ENCODE results near the gene TEDC2.
A peak's percentile ranks its signal among the peaks of the same experiment; 100 is the strongest.
"Not testable (repeated sequence)": the region's sequence is repeated elsewhere in the genome, so short reads cannot be mapped to it uniquely, and the experiment has no call there.

TEDC2 gene

GRCh38 chr16:2478279-2478678 is 18.4 kb downstream of the TEDC2 start:
- no peak for DNase-seq

DNA sequence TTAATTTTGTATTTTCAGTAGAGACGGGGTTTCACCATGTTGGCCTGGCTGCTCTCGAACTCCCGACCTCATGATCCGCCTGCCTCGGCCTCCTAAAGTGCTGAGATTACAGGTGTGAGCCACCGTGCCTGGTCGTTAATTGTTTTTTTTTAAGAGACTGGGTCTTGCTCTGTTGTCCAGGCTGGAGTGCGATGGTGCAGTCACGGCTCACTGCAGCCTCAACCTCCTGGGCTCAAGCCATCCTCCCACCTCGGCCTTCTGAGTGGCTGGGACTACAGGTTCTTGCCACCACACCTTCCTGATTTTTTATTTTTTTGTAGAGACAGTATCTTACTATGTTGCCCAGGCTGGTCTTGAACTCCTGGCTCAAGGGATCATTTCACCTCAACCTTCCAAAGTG is 20.1 kb downstream of the TEDC2 start:
- DNase-seq = not testable (repeated sequence)

DNA sequence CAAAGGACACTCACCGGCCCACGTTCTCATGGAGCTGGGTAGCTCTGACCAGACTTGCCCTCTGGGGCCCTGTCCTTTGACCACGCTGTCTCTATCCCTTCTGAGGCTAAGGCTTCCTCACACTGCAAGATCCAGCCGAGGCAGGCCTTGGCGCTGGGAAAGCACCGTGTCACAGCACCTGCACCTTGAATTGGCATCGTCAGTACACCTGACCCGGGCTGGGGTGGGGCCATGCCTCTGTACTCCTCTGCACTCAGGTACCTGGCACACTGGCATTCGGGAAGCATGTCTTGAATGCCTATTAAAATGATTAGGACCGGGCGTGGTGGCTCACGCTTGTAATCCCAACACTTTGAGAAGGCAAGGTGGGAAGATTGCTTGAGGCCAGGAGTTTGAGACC is 21.0 kb downstream of the TEDC2 start:
- DNase-seq = no peak

DNA sequence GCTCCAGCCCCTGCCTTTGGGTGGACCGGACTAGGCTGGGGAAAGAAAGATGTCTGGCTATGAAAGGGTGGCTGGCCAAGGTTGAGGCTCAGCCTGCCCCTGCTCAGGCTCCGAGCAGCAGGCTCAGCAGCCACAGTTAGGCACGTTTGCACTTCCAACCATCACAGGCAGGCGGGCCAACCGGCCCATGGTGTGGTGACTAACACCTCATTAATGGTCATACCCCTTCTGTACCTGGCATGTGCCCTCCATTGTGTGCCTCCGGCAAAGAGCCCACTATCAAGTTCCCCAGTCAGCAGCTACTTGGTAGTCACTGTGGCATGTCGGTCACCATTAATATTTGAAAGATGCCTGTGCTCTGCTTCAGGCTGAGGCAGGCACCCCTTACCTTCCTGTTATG is 21.8 kb downstream of the TEDC2 start:
- DNase-seq = no peak

DNA sequence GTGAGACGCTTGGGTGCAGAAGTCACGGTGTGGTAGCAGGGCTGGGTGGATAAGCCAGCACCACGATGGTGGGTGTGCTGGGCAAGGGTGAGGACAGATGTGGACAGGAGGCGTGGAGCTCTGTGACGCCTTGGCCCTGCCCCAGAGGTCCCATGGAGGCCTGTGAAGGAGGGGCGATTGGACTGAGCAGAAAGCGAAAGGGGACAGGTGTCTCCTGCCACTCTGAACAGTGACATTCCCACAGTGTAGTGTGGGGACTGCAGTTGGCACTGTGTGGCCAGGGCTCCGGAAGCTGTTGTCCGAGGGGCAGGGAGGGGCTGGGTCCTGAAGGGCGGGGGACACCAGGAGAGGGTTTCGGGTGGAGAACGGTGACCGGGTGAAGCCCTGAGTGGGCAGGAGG is 22.3 kb downstream of the TEDC2 start:
- DNase-seq = no peak

- no peak for DNase-seq
These were observed 23.0 kb downstream of the TEDC2 start for GRCh38 chr16:2482708-2483534.

GRCh38 chr16:2483939-2484897 is 24.3 kb downstream of the TEDC2 start:
- DNase-seq = no peak

- no peak for DNase-seq
These were observed 25.1 kb downstream of the TEDC2 start for GRCh38 chr16:2484898-2485508.

GRCh38 chr16:2485811-2486507 is 26.1 kb downstream of the TEDC2 start:
- no peak for DNase-seq

DNA sequence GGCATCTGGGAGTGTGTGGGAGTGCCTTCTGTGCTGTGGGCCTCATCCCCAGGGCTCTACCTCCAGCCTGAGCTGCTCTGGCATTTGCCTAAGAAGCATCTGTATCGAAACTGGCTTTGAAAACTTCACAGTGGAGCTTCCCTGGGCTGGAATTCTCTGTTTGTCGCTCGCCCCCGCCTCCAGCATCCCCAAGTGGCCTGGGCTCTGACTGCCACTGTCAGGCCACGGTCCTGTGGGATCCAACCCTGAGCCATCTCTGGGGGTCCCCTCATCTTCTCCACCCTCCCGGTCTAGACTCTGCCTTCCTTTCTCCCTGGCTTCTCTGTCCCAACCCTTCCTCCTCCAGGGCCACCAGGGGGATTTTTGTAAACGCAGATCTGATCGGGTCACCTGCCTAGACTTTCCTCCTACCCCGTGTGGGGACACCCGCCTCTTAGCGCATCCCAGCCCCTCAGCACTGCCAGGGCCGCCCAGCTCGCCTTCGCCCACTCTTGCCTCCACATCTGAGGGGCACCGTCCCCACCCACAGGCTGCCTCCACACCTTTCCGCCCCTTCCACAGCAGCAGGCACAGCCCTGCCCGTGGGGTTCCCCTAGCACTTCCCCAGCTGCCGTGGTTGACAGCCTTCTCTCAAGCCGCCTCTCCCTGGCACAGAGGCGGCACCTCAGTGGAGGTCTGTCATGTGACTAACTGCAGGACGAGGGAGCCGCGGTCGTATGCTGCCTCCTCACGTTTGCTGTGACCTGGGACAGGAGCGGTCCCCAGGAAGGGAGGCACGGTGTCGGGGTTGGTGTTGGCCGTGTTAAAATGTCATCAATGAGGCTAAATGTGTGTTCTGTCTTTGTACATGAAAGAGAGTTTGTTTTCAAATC is 27.0 kb downstream of the TEDC2 start:
- DNase-seq = peak; percentile 84

DNA sequence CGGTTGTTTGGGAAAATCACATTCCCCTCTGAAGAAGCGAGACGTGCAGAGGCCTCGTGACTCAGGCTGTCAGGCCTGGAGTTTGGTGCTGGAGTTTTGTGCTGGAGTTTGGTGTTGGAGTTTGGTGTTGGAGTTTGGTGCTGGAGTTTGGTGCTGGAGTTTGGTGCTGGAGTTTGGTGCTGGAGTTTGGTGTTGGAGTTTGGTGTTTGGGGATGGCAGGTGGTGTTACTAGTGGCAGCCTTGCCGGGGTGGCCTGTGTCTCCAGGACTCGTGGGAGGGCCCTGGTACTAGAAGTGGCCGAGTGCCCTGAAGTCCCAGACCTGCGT is 27.6 kb downstream of the TEDC2 start:
- no peak for DNase-seq

GRCh38 chr16:2487903-2488531 is 28.1 kb downstream of the TEDC2 start:
- no peak for DNase-seq

DNA sequence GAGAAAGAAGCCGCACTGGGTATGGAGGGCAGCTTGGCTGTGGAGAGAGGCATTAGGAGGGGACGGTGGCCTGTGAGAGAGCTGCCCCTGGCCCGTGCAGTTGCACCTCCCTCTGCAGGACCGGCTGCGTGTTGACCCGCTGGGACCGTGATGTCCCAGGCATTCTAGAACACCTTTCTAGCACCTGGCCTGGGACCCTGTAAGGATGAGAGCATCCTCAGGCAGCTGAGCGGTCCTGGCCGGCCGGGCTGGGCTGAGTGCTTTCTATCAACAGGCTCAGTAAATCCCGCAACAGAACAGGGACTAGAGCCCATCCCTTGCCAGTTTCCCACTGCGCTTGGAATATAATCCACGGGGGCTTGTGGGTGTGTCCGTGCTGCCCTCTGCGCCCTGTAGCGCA is 29.7 kb downstream of the TEDC2 start:
- no peak for DNase-seq

- no peak for DNase-seq
These were observed 30.5 kb downstream of the TEDC2 start for GRCh38 chr16:2490190-2491105.

DNA sequence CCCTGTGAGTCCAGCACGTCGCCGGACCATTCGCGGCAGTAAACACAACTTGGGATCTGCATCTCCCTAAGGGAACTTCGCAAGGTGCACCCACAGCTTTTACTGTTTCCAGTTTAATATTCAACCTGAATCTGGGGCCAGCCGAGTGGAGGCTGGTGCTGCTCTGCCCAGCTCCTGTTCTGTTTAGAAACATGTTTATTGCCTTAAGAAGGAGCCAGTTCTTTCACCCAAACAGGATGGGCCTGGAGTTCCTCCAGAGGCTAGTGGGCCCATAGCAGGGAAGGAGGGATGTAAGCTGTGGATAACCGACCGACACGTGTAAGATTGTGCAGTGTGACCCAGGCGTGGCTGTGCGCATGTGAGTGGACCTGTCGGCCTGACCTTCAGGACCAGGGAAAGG is 32.4 kb downstream of the TEDC2 start:
- no peak for DNase-seq

DNA sequence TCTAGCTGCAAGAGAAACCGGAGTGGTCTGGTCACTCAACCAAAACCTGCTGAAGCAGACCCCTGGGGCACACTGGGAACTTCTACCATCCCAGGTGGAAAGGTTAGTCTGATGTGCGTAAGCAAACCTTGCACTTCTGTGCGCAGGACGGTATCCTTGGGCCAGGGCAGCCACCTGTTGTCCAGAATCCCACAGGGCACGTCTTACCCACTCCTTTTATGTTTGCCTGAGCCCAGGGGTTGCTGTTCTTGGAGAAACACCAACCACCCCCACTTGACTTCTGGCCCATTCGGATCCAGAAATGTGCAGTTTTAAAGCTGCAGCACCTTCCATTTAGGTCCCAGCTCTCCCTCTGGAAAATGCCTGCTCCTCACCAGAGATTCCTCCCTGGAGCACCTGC is 33.7 kb downstream of the TEDC2 start:
- no peak for DNase-seq

GRCh38 chr16:2494616-2495015 is 34.7 kb downstream of the TEDC2 start:
- no peak for DNase-seq

- DNase-seq = no peak
These were observed 35.1 kb downstream of the TEDC2 start for GRCh38 chr16:2495041-2495440.

GRCh38 chr16:2496223-2497115 is 36.6 kb downstream of the TEDC2 start:
- no peak for DNase-seq
